ENCODE results near the gene ZNF569.

- no peak for TF ChIP-seq POLR2A (IDR thresholded peaks at IDR 0.05)
- TF ChIP-seq CTCF (IDR thresholded peaks at IDR 0.05) = no peak
These were observed 907 bp downstream of the ZNF569 start for GRCh38 chr19:37466277-37466797.

All from body of pancreas (tissue), 4 donors.